IMR-90 (cell line): ENCODE results near the gene SLC10A6. TPM values are rescaled to one million over a fixed set of nuclear protein-coding genes. Genes with fewer than 3 reads are reported as not detected.

ENCODE experiments used
- ATAC-seq: fragments of 200-7000 bp; cut with Tn5 transposase; 2 replicates; pipeline ENCODE4 v1.9.1; 2020; ENCODE audit warnings: low read depth, mild to moderate bottlenecking, moderate library complexity
- BruUV-seq: library from RNA; stranded (reverse); fragments of 400-500 nt; replicated peaks from 2 replicates; lab custom pipeline; 2021; lab: Mats Ljungman, UMichigan
- CTCF ChIA-PET: fragments of 300-600 bp; formaldehyde crosslinking; extraction: SDS; loops from one replicate; lab custom pipeline; 2021; ENCODE audit warnings: antibody characterized with exemption; lab: Yijun Ruan, JAX
- POLR2A ChIA-PET: fragments of 300-600 bp; sonication (Branson Sonifier 250); formaldehyde crosslinking; loops from one replicate; lab custom pipeline; 2022; ENCODE audit warnings: antibody characterized with exemption; ENCODE audit not compliant: unreplicated experiment; lab: Charles Lee
- DNase-seq: peaks from one replicate; pipeline ENCODE4 v3.0.0; 2013
- H2AFZ ChIP-seq: replicated peaks from 2 replicates; pipeline ENCODE3; 2013; ENCODE audit warnings: low read length, mild to moderate bottlenecking; ENCODE audit not compliant: poor library complexity
- H2AK5ac ChIP-seq: 2 replicates; pipeline ENCODE4 v1.6.1; 2013; ENCODE audit warnings: low read depth, low read length, inconsistent platforms
- H2AK9ac ChIP-seq: replicated peaks from 2 replicates; pipeline ENCODE3; 2013; ENCODE audit warnings: mild to moderate bottlenecking, low read depth, low read length, moderate library complexity; ENCODE audit not compliant: poor library complexity
- H2BK120ac ChIP-seq: 2 replicates; pipeline ENCODE4 v1.6.1; 2013; ENCODE audit warnings: low read depth, low read length, inconsistent platforms
- H2BK15ac ChIP-seq: 3 replicates; pipeline ENCODE4 v1.6.1; 2013; ENCODE audit warnings: low read depth, low read length, inconsistent platforms
- H2BK20ac ChIP-seq: 2 replicates; pipeline ENCODE4 v1.6.1; 2013; ENCODE audit warnings: low read depth, mild to moderate bottlenecking, inconsistent platforms, low read length, moderate library complexity
- H2BK5ac ChIP-seq: 2 replicates; pipeline ENCODE4 v1.6.1; 2013; ENCODE audit warnings: mild to moderate bottlenecking, low read depth, low read length, inconsistent platforms; ENCODE audit not compliant: poor library complexity, severe bottlenecking
- H3K14ac ChIP-seq: replicated peaks from 2 replicates; pipeline ENCODE4 v1.6.1; 2013; ENCODE audit warnings: low read depth, low read length, inconsistent platforms
- H3K18ac ChIP-seq: 2 replicates; pipeline ENCODE4 v1.6.1; 2013; ENCODE audit warnings: low read depth, low read length, control low read depth
- H3K23ac ChIP-seq: 2 replicates; pipeline ENCODE4 v1.6.1; 2013; ENCODE audit warnings: low read depth, low read length, inconsistent platforms
- H3K27ac ChIP-seq: 2 replicates; pipeline ENCODE4 v1.5.1; 2013; ENCODE audit warnings: mild to moderate bottlenecking, control low read depth, low read length; ENCODE audit not compliant: insufficient read depth
- H3K27me3 ChIP-seq: 2 replicates; pipeline ENCODE4 v1.6.1; 2013; ENCODE audit warnings: low read length; ENCODE audit not compliant: control insufficient read depth, insufficient read depth
- H3K36me3 ChIP-seq: 2 replicates; pipeline ENCODE4 v1.6.1; 2013; ENCODE audit warnings: low read length, mixed read lengths; ENCODE audit not compliant: control insufficient read depth, insufficient read depth
- H3K4ac ChIP-seq: 2 replicates; pipeline ENCODE4 v1.6.1; 2013; ENCODE audit warnings: low read depth, low read length, inconsistent platforms
- H3K4me1 ChIP-seq: 2 replicates; pipeline ENCODE4 v1.6.1; 2013; ENCODE audit warnings: low read length, mixed read lengths; ENCODE audit not compliant: control insufficient read depth, insufficient read depth
- H3K4me2 ChIP-seq: 2 replicates; pipeline ENCODE4 v1.6.1; 2013; ENCODE audit warnings: low read depth, mild to moderate bottlenecking, control low read depth, low read length, moderate library complexity
- H3K4me3 ChIP-seq: 2 replicates; pipeline ENCODE4 v1.5.1; 2013; ENCODE audit warnings: low read depth, mild to moderate bottlenecking, control low read depth, low read length, moderate library complexity; ENCODE audit not compliant: insufficient read depth
- H3K56ac ChIP-seq: 2 replicates; pipeline ENCODE4 v1.6.1; 2013; ENCODE audit warnings: low read length, inconsistent platforms; ENCODE audit not compliant: insufficient read depth; ENCODE audit errors: extremely low read depth
- H3K79me1 ChIP-seq, 2 experiments: 2 replicates each; pipeline ENCODE4 v1.6.1; 2013; ENCODE audit warnings: low read length in 2 of 2, inconsistent platforms in 1 of 2, low read depth in 1 of 2
- H3K9ac ChIP-seq: 2 replicates; pipeline ENCODE4 v1.6.1; 2013; ENCODE audit warnings: low read depth, low read length, control low read depth
- H3K9me1 ChIP-seq: 2 replicates; pipeline ENCODE4 v1.6.1; 2013; ENCODE audit warnings: low read length, inconsistent platforms; ENCODE audit not compliant: insufficient read depth
- H3K9me3 ChIP-seq: 2 replicates; pipeline ENCODE4 v1.6.1; 2013; ENCODE audit warnings: low read length; ENCODE audit not compliant: control insufficient read depth, insufficient read depth
- H4K20me1 ChIP-seq: 2 replicates; pipeline ENCODE4 v1.6.1; 2013; ENCODE audit warnings: low read length, inconsistent platforms; ENCODE audit not compliant: insufficient read depth
- H4K5ac ChIP-seq: 2 replicates; pipeline ENCODE4 v1.6.1; 2013; ENCODE audit warnings: mild to moderate bottlenecking, low read depth, low read length, control low read depth
- H4K8ac ChIP-seq, 2 experiments: 2 replicates each; pipeline ENCODE4 v1.6.1; 2013; ENCODE audit warnings: low read depth in 2 of 2, low read length in 2 of 2, control low read depth in 1 of 2, inconsistent platforms in 1 of 2
- H4K91ac ChIP-seq: 2 replicates; pipeline ENCODE4 v1.6.1; 2013; ENCODE audit warnings: low read depth, low read length, inconsistent platforms; ENCODE audit not compliant: insufficient read depth
- CHD1 ChIP-seq: IDR thresholded peaks from 2 replicates; pipeline ENCODE4 v1.6.1; 2012; ENCODE audit warnings: low read depth, low read length, improper control_type of control experiment
- CTCF ChIP-seq: conservative IDR thresholded peaks from 2 replicates; pipeline ENCODE4 v1.5.1; 2012; ENCODE audit warnings: mild to moderate bottlenecking, low read depth, low read length, improper control_type of control experiment
- FOS ChIP-seq: fragments of 150-350 bp; IDR thresholded peaks from 2 replicates; pipeline ENCODE4 v1.6.1; 2016; ENCODE audit warnings: low read depth, low read length
- MAZ ChIP-seq: IDR thresholded peaks from 2 replicates; pipeline ENCODE4 v1.6.1; 2012; ENCODE audit warnings: low read depth, mild to moderate bottlenecking, low read length, improper control_type of control experiment, moderate library complexity, borderline replicate concordance
- MXI1 ChIP-seq: IDR thresholded peaks from 2 replicates; pipeline ENCODE4 v1.6.1; 2012; ENCODE audit warnings: low read depth, mild to moderate bottlenecking, low read length, moderate library complexity, borderline replicate concordance
- POLR2A ChIP-seq: IDR thresholded peaks from 2 replicates; pipeline ENCODE4 v1.6.1; 2012; ENCODE audit warnings: mild to moderate bottlenecking, low read depth, low read length
- RFX5 ChIP-seq: IDR thresholded peaks from 2 replicates; pipeline ENCODE4 v1.8.0; 2012; ENCODE audit warnings: low read depth, mild to moderate bottlenecking, low read length, moderate library complexity
- USF2 ChIP-seq: fragments of 150-350 bp; IDR thresholded peaks from 2 replicates; pipeline ENCODE4 v1.6.1; 2017; ENCODE audit warnings: mild to moderate bottlenecking, antibody characterized with exemption, low read length, low read depth
- WGBS, 2 experiments: methylation state at CpG; one replicate each; pipeline versions ENCODE4 v1.1.5 to v1.1.7; 2013; ENCODE audit warnings: missing lambda C conversion rate in 2 of 2; ENCODE audit not compliant: insufficient read length in 1 of 2; ENCODE audit errors: extremely low coverage in 2 of 2; 5-methylcytosine and 5-hydroxymethylcytosine counted together
- dilution Hi-C: fragments of 300-500 bp; cut with HindIII; formaldehyde crosslinking; loops from one replicate; pipeline ENCODE4 v1.14.3; 2018; ENCODE audit warnings: low sequenced_read_pairs; ENCODE audit not compliant: unreplicated experiment
- in situ Hi-C: fragments of 300-500 bp; cut with MboI; formaldehyde crosslinking; loops from 3 replicates; pipeline ENCODE4 v1.14.3; 2019; ENCODE audit warnings: low sequenced_read_pairs, inconsistent platforms, mixed read lengths
- intact Hi-C: fragments of 100-400 bp; cut with micrococcal nuclease; formaldehyde crosslinking; loops from 2 replicates; pipeline ENCODE4 v1.10.0; 2022
- polyA plus RNA-seq, 3 experiments: library from polyadenylated mRNA; depleted of rRNA; stranded (reverse); fragments of >200 nt; gene quantifications; 2 replicates each; pipeline ENCODE4 v1.2.3, GENCODE V29; 2012; ENCODE audit warnings: low replicate concordance in 1 of 3
- total RNA-seq: library from RNA; depleted of rRNA; stranded (reverse); fragments of >200 nt; gene quantifications from 2 replicates; pipeline ENCODE4 v1.2.3, GENCODE V29; 2012

Gene SLC10A6
- total and polyA plus RNA-seq, 2 of the 4 experiments (the other 2 are of a cell fraction), result not detected

GRCh38 chr4:86845593-86845992 is 3.6 kb downstream of the SLC10A6 start:
- 0 out of 2 replicates have a peak overlapping the region, but pooled peaks have one; percentile 37 for H3K23ac ChIP-seq
- DNase-seq, result no peak
- H3K14ac ChIP-seq, result no peak overlapping the region
- H3K4me1 ChIP-seq, result peaks cover 3% of the 10 kb centered on the region; the same call in 1 of the 2 replicates
- ChIA-PET POLR2A (no interaction called here), CTCF (interaction anchor here (0.6 to 0.7 kb wide), 2 partner anchors 10 to 140 kb away, joined by 3 to 4 read pairs; no protein-coding TSS in a partner anchor)
- no peak overlapping the region for H2BK20ac ChIP-seq
- dilution Hi-C loops, result no loop called here
- no peak overlapping the region for H3K27ac ChIP-seq
- H2BK15ac ChIP-seq, result no peak overlapping the region
- no peak overlapping the region for H4K91ac ChIP-seq
- H3K56ac ChIP-seq, result no peak overlapping the region
- no peak overlapping the region for H4K5ac ChIP-seq
- no peaks in the 10 kb centered on the region for H3K36me3 ChIP-seq
- H3K4ac ChIP-seq, result no peak overlapping the region
- H3K4me3 ChIP-seq, result no peak overlapping the region
- no TSS peak for BruUV-seq
- H3K9me3 ChIP-seq, result no peaks in the 10 kb centered on the region
- H2AK9ac ChIP-seq, result no peak overlapping the region
- in situ Hi-C loops, result no loop called here
- H2AK5ac ChIP-seq, result no peak overlapping the region
- TF ChIP-seq POLR2A (no peak), FOS (no peak), USF2 (no peak), MXI1 (no peak), CHD1 (no peak), CTCF (no peak), RFX5 (no peak), MAZ (no peak)
- H3K18ac ChIP-seq, result no peak overlapping the region
- no peak overlapping the region for H2AFZ ChIP-seq
- no peak overlapping the region for H3K9ac ChIP-seq
- H4K20me1 ChIP-seq, result no peaks in the 10 kb centered on the region; the same call in 1 of the 2 replicates
- no peak overlapping the region for H2BK120ac ChIP-seq
- no peak for ATAC-seq
- no peak overlapping the region for H2BK5ac ChIP-seq
- peaks cover 5% of the 10 kb centered on the region; the same call in 1 of the 2 replicates for H3K9me1 ChIP-seq
- WGBS, 2 experiments, result 100% methylated on average over 1 of the region's 5 CpGs; no CpG with 5 or more reads in 1 of the 2 experiments
- no peak overlapping the region for H3K4me2 ChIP-seq
- intact Hi-C loops, result no loop called here
- H4K8ac ChIP-seq, result no peak overlapping the region
- no peaks in the 10 kb centered on the region for H3K27me3 ChIP-seq
- H3K79me1 ChIP-seq, result no peaks in the 10 kb centered on the region
